SK-N-SH (cell line): ENCODE measurements around the gene RNASE1. TPM values are rescaled to one million over a fixed set of nuclear protein-coding genes. Genes with fewer than 3 reads are reported as not detected.

ENCODE experiments used
- CTCF ChIA-PET: fragments of 300-600, 350-600 bp; formaldehyde crosslinking; extraction: SDS; loops from one replicate; lab custom pipeline; 2021; lab: Yijun Ruan, JAX
- POLR2A ChIA-PET: fragments of 350-600 bp; sonication (Branson Sonifier 250); formaldehyde crosslinking; extraction: SDS; loops from one replicate; lab custom pipeline; 2020; ENCODE audit warnings: antibody characterized with exemption, inconsistent platforms; lab: Yijun Ruan, JAX
- DNase-seq: peaks from one replicate; pipeline ENCODE4 v3.0.0; 2012
- H2AFZ ChIP-seq: fragments of 200-600 bp; sonication (generic); 2 replicates; pipeline ENCODE4 v1.8.1; 2016; ENCODE audit warnings: antibody characterized with exemption, mild to moderate bottlenecking, low read depth
- H3F3A ChIP-seq: fragments of 200-600 bp; sonication (generic); replicated peaks from 2 replicates; pipeline ENCODE3; 2016; ENCODE audit warnings: antibody characterized with exemption, mild to moderate bottlenecking; ENCODE audit not compliant: insufficient read depth
- H3K27ac ChIP-seq, 2 experiments: fragments of 200-500 bp in 1 of 2; fragments of 200-600 bp in 1 of 2; sonication (Bioruptor generic) in 1 of 2; sonication (generic), shearing (Covaris generic) in 1 of 2; 2 replicates each; pipeline versions ENCODE4 v1.5.1 to v1.6.1; 2014 to 2016; ENCODE audit warnings: low read depth in 2 of 2, inconsistent platforms in 1 of 2, low read length in 1 of 2, mild to moderate bottlenecking in 1 of 2, mixed read lengths in 1 of 2
- H3K27me3 ChIP-seq: fragments of 200-600 bp; sonication (generic), shearing (Covaris generic); 2 replicates; pipeline ENCODE4 v1.6.1; 2016; ENCODE audit warnings: mixed run types; ENCODE audit not compliant: insufficient read depth
- H3K36me3 ChIP-seq, 2 experiments: fragments of 200-500 bp in 1 of 2; fragments of 200-600 bp in 1 of 2; sonication (Bioruptor generic) in 1 of 2; sonication (generic) in 1 of 2; replicated peaks in 1 of 2; 2 replicates each; pipeline versions ENCODE3 to v1.5.1; 2014 to 2016; ENCODE audit warnings: low read length in 1 of 2, mild to moderate bottlenecking in 1 of 2; ENCODE audit not compliant: insufficient read depth in 2 of 2, control insufficient read depth in 1 of 2
- H3K4me1 ChIP-seq, 2 experiments: fragments of 200-500 bp in 1 of 2; fragments of 200-600 bp in 1 of 2; sonication (Bioruptor generic) in 1 of 2; sonication (generic), shearing (Covaris generic) in 1 of 2; 2 replicates each; pipeline versions ENCODE4 v1.5.1 to v1.6.1; 2014 to 2016; ENCODE audit warnings: low read depth in 1 of 2, low read length in 1 of 2, mixed run types in 1 of 2; ENCODE audit not compliant: insufficient read depth in 2 of 2, control insufficient read depth in 1 of 2
- H3K4me2 ChIP-seq: fragments of 200-600 bp; sonication (generic), shearing (Covaris generic); 2 replicates; pipeline ENCODE4 v1.6.1; 2017; ENCODE audit warnings: mixed run types
- H3K4me3 ChIP-seq, 2 experiments: fragments of 200-500 bp in 1 of 2; fragments of 200-600 bp in 1 of 2; sonication (Bioruptor generic) in 1 of 2; sonication (generic), shearing (Covaris generic) in 1 of 2; 2 replicates each; pipeline versions ENCODE4 v1.5.1 to v1.8.1; 2014 to 2016; ENCODE audit warnings: low read depth in 2 of 2, inconsistent platforms in 1 of 2, low read length in 1 of 2, mild to moderate bottlenecking in 1 of 2, mixed read lengths in 1 of 2, moderate library complexity in 1 of 2
- H3K79me2 ChIP-seq: fragments of 200-600 bp; sonication (generic); 2 replicates; pipeline ENCODE4 v1.8.1; 2017; ENCODE audit warnings: mild to moderate bottlenecking; ENCODE audit not compliant: insufficient read depth
- H3K9ac ChIP-seq: fragments of 200-600 bp; sonication (generic); 2 replicates; pipeline ENCODE4 v1.6.1; 2017; ENCODE audit warnings: mixed run types
- H3K9me2 ChIP-seq: fragments of 200-600 bp; sonication (generic); 2 replicates; pipeline ENCODE4 v1.6.1; 2017; ENCODE audit warnings: mixed run types
- H3K9me3 ChIP-seq: fragments of 200-600 bp; sonication (generic); 2 replicates; pipeline ENCODE4 v1.6.1; 2017; ENCODE audit warnings: mixed run types, mild to moderate bottlenecking, moderate library complexity
- H4K20me1 ChIP-seq: fragments of 200-600 bp; sonication (generic); 2 replicates; pipeline ENCODE4 v1.6.1; 2017; ENCODE audit warnings: mild to moderate bottlenecking, mixed run types; ENCODE audit not compliant: insufficient read depth
- CHD2 ChIP-seq: fragments of 150-350 bp; IDR thresholded peaks from 2 replicates; pipeline ENCODE4 v1.6.1; 2018; ENCODE audit warnings: low read length; ENCODE audit not compliant: partially characterized antibody
- ELF1 ChIP-seq: IDR thresholded peaks from 2 replicates; pipeline ENCODE4 v1.4.0; 2012
- EP300 ChIP-seq, 2 experiments: IDR thresholded peaks; 2 replicates each; pipeline versions ENCODE4 v1.4.0 to v1.6.1; 2012; ENCODE audit warnings: borderline replicate concordance in 1 of 2, low read depth in 1 of 2, low read length in 1 of 2
- FOSL2 ChIP-seq: IDR thresholded peaks from 2 replicates; pipeline ENCODE4 v1.4.0; 2012; ENCODE audit warnings: low read depth, mild to moderate bottlenecking, moderate library complexity, borderline replicate concordance
- PBX3 ChIP-seq: IDR thresholded peaks from 2 replicates; pipeline ENCODE4; 2012
- RXRA ChIP-seq: IDR thresholded peaks from 2 replicates; pipeline ENCODE4 v1.4.0; 2012; ENCODE audit warnings: low read depth, mild to moderate bottlenecking, borderline replicate concordance
- SMC3 ChIP-seq: IDR thresholded peaks from 2 replicates; pipeline ENCODE4 v1.6.1; 2012; ENCODE audit warnings: low read depth, low read length, improper control_type of control experiment
- YY1 ChIP-seq: IDR thresholded peaks from 2 replicates; pipeline ENCODE4 v1.4.0; 2012; ENCODE audit warnings: low read depth, mild to moderate bottlenecking
- WGBS: methylation state at CpG from one replicate; pipeline ENCODE4 v1.1.6; 2017; ENCODE audit warnings: low lambda C conversion rate; 5-methylcytosine and 5-hydroxymethylcytosine counted together
- polyA plus RNA-seq, 3 experiments: library from polyadenylated mRNA; depleted of rRNA; stranded (reverse); fragments of >200 nt; gene quantifications; 2 replicates each; pipeline ENCODE4 v1.2.3, GENCODE V29; 2012
- TF ChIP-seq, protein P1 (sequence below): fragments of 150-350 bp; IDR thresholded peaks from 2 replicates; pipeline ENCODE4 v1.6.1; 2017; ENCODE audit warnings: antibody characterized with exemption, low read length, low read depth, borderline replicate concordance
- TF ChIP-seq, protein P2 (sequence below): fragments of 200-600 bp; sonication (generic); IDR thresholded peaks from 2 replicates; pipeline ENCODE4 v1.6.1; 2017; ENCODE audit warnings: antibody characterized with exemption, mild to moderate bottlenecking, moderate library complexity

Gene RNASE1
- polyA plus RNA-seq, 1 of the 3 experiments (the other 2 are of a cell fraction), result not detected

- no peak for TF ChIP-seq PBX3
Observed at GRCh38 chr14:20755037-20755436, 47.6 kb downstream of the RNASE1 start (continued).

GRCh38 chr14:20754308-20754707 is 48.3 kb downstream of the RNASE1 start:
- no peak for DNase-seq
- H3K9me3 ChIP-seq, result no peaks in the 10 kb centered on the region
- H3K4me2 ChIP-seq, result no peak overlapping the region
- no peaks in the 10 kb centered on the region for H3F3A ChIP-seq
- POLR2A ChIA-PET, result no interaction called here
- TF ChIP-seq, protein P1, sequence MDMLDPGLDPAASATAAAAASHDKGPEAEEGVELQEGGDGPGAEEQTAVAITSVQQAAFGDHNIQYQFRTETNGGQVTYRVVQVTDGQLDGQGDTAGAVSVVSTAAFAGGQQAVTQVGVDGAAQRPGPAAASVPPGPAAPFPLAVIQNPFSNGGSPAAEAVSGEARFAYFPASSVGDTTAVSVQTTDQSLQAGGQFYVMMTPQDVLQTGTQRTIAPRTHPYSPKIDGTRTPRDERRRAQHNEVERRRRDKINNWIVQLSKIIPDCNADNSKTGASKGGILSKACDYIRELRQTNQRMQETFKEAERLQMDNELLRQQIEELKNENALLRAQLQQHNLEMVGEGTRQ, result no peak
- TF ChIP-seq EP300 (IDR thresholded peaks at IDR 0.05; ENCODE audit: borderline replicate concordance in 1 of 2, low read depth in 1 of 2, low read length in 1 of 2) (no peak), YY1 (no peak), ELF1 (no peak), CHD2 (no peak), FOSL2 (no peak), SMC3 (no peak), RXRA (no peak), PBX3 (no peak)
- TF ChIP-seq, protein P2, sequence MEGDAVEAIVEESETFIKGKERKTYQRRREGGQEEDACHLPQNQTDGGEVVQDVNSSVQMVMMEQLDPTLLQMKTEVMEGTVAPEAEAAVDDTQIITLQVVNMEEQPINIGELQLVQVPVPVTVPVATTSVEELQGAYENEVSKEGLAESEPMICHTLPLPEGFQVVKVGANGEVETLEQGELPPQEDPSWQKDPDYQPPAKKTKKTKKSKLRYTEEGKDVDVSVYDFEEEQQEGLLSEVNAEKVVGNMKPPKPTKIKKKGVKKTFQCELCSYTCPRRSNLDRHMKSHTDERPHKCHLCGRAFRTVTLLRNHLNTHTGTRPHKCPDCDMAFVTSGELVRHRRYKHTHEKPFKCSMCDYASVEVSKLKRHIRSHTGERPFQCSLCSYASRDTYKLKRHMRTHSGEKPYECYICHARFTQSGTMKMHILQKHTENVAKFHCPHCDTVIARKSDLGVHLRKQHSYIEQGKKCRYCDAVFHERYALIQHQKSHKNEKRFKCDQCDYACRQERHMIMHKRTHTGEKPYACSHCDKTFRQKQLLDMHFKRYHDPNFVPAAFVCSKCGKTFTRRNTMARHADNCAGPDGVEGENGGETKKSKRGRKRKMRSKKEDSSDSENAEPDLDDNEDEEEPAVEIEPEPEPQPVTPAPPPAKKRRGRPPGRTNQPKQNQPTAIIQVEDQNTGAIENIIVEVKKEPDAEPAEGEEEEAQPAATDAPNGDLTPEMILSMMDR, result no peak
- CTCF ChIA-PET, result interaction anchor here (0.5 to 0.9 kb wide), 2 partner anchors 73 to 399 kb away, joined by 3 read pairs; no protein-coding TSS in a partner anchor
- H2AFZ ChIP-seq, result no peak overlapping the region
- no peak overlapping the region for H3K9ac ChIP-seq
- H3K36me3 ChIP-seq, result no peaks in the 10 kb centered on the region
- no peaks in the 10 kb centered on the region for H3K27me3 ChIP-seq
- 11% methylated on average over 2 of the region's 2 CpGs for WGBS
- no peaks in the 10 kb centered on the region for H3K4me1 ChIP-seq
- H4K20me1 ChIP-seq, result no peaks in the 10 kb centered on the region
- no peaks in the 10 kb centered on the region for H3K9me2 ChIP-seq
- no peak overlapping the region for H3K27ac ChIP-seq
- no peaks in the 10 kb centered on the region for H3K79me2 ChIP-seq
- H3K4me3 ChIP-seq, result no peak overlapping the region
